GM12875 (cell line): Measurements from ENCODE around the gene MAPKAP1.

Experiments
- H3K4me3 ChIP-seq: one replicate; pipeline ENCODE4 v1.5.1; 2011; ENCODE audit warnings: low read depth, low read length, control low read depth
- CTCF ChIP-seq: IDR thresholded peaks from 2 replicates; pipeline ENCODE4 v1.5.1; 2011; ENCODE audit warnings: low read depth, mild to moderate bottlenecking, control low read depth, inconsistent platforms, low read length, moderate library complexity, borderline replicate concordance; ENCODE audit not compliant: insufficient read depth

MAPKAP1 gene

GRCh38 chr9:125593581-125594222 is 113.3 kb downstream of the MAPKAP1 start:
- TF ChIP-seq CTCF: no peak
- H3K4me3 ChIP-seq: no peak overlapping the region

DNA sequence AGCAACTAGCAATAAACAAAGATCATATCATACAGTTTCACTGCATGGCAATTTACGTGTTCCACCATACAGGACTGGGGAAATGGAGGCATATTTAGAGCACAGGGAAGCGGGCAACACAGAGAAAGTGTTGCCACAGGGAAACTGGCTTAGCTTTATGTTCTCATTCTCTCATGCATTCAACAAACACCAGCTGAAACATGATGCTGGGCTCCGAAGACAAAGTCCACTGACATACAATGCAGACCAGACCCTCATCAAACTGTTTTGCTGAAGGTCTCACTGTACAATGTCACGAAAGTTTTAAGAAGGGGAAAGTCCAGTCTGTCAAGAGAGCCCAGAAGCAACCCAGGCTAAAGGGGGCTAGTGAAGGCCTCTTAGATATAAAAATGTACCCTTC is 115.1 kb downstream of the MAPKAP1 start:
- H3K4me3 ChIP-seq: no peak overlapping the region
- TF ChIP-seq CTCF: no peak

GRCh38 chr9:125591245-125591644 is 115.8 kb downstream of the MAPKAP1 start:
- TF ChIP-seq CTCF: no peak
- H3K4me3 ChIP-seq: no peak overlapping the region

DNA sequence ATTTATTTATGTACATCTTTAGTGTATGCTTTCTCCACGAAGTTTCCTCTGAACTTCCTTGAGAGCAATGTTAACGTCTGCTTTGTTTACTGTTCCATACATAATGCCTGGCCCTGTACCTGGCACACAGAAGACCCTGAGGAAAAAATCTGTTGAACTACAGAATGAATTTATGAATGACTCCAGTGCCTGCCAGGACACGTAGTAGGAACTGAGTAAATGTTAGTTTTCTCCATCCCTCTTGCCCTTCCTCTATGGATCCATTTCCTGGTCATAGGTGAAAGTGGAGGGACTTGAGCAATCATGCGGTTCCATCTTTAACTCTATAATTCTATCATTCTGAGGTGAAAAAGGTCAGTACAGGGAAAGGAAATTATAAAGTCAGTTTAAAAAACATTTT is 117.7 kb downstream of the MAPKAP1 start:
- no peak overlapping the region for H3K4me3 ChIP-seq
- TF ChIP-seq CTCF: no peak

- no peak overlapping the region for H3K4me3 ChIP-seq
Observed at GRCh38 chr9:125587819-125588460, 119.1 kb downstream of the MAPKAP1 start.

DNA sequence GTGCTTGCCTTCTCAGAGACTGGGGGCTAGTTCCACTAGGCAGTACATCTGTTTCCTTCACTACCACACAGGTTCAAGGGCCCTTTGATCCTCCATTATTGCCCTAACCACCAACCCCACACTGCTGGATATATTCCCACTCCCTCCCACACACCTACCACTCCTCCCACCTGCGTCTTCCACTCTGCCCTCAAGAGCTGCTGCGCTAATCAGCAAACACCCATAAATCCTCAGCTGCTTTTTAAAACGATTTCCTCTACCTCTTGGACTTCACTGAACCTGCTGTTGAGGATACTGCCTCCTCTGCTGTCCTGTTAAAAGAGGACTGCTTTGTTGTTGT is 120.9 kb downstream of the MAPKAP1 start:
- H3K4me3 ChIP-seq: no peak overlapping the region
- no peak for TF ChIP-seq CTCF

More at GRCh38 chr9:125587819-125588460, 119.1 kb downstream of the MAPKAP1 start:
- no peak for TF ChIP-seq CTCF

- no peak for TF ChIP-seq CTCF
- H3K4me3 ChIP-seq: no peak overlapping the region
Observed at GRCh38 chr9:125585503-125586171, 121.4 kb downstream of the MAPKAP1 start.
